Middle frontal gyrus (tissue), 1 donor: ENCODE results near the gene LSM7.

Experiments used
- DNase-seq: peaks from one replicate; pipeline ENCODE4 v3.0.0-alpha.2; 2015; ENCODE audit warnings: low spot score; ENCODE audit errors: extremely low spot score

LSM7 gene

DNA sequence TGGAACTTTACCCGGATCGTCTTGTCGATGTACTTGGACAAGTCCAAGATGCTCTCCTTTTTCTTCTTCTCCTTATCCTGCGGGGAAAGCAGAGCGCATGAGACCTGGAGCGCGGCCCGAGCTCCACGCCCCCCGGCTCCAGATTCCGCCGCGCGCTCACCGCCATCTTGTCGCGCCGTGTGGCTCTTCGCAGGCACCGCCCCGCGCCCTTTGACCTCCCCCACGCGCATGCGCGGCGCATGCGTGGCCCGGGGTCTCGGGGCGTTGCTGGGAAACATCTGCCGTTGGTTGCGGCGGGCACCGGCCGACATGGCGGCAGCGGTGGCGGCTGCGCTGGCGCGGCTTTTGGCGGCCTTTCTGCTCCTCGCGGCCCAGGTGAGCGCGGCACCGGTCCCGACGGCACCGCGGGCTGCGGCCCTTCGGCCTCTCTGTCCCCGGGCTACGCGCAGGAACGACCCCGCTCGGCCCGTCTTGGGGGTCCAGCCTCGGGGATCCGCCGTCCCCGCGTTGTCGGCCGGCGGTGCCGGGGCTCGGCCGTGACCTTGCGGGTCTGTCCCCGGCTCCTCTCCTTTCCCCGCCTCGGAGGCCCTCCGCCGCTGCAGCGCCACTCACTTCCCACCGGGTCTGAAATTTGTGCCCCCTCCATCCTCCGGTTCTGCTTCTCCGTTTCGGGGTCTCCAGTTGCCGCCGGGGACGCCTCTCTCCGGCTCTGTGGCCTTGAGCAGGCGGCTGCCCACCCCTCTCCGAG, at the start of gene LSM7, which contains the start of gene SPPL2B:
LSM7 (minus strand) TSS at position 186 of the 748 bp plus-strand sequence; CDS start at position 166, 20 bp downstream.
SPPL2B (plus strand) TSS at position 284 of the 748 bp plus-strand sequence; CDS start at position 310, 26 bp downstream.
- DNase-seq: peak; percentile 91

DNA sequence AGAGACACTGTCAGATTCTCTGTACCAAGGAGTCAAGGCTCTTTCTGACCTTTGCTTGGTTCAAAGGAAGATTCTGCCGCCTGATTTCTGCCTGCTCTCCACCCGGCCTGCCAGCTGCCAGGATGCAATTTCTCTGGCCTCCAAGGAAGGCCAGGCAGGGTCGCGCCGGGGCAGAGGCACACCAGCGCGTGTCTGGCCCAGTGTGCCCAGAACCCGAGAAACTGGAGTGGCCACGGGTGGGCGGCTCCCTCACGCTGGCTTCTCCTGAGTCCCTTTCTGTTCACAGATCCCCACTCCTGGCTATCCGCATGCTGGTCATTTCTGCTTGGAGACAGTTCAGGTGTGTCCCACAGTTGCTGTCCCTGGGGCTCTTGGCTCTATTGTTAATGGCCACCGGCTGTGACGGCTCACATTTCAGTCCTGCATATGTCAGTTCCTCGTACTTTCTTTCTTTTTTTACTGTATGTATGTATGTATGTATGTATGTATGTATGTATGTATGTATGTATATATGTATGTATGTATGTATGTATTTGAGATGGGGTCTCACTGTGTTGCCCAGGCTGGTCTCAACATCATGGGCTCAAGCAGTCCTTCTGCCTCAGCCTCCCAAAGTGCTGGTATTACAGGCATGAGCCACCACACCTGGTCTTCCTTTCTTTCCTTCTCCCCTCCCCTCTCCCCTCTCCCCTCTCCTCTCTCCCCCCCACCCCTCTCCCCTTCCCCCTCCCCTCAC, 48.6 kb upstream of the LSM7 start:
- DNase-seq: no peak

GRCh38 chr19:2375353-2376121, 47.2 kb upstream of the LSM7 start:
- no peak for DNase-seq

GRCh38 chr19:2374808-2375207, 46.4 kb upstream of the LSM7 start:
- DNase-seq: no peak

DNA sequence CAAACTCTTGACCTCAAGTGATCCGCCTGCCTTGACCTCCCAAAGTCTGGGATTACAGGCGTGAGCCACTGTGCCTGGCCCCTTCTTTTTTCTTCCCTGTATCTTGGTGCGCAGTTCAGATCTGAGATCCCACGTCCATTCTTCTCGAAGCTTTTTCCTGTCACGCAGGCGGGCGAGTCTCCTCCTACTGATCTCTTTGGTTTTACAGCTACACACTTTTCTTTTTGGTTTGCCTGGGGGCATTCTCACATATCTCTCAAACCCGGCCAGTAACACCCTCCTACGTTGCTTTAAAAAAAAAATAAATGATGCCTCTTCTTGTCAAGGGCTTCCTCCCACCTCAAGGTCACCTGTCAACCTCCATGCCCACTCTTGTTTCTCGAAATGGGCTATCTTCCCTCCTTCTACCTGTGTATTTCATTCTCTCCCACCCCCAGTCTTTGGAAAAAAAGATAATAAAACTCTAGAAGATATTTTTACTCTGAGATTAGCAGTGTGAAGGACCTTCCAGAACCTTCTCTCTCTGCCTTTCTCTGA, 43.8 kb upstream of the LSM7 start:
- DNase-seq: no peak

GRCh38 chr19:2371656-2372055, 43.3 kb upstream of the LSM7 start:
- no peak for DNase-seq

- no peak for DNase-seq
Measured at GRCh38 chr19:2365201-2365970, 37.0 kb upstream of the LSM7 start.

- no peak for DNase-seq
Measured at GRCh38 chr19:2363419-2363818, 35.0 kb upstream of the LSM7 start.

- DNase-seq: no peak
Measured at GRCh38 chr19:2362970-2363300, 34.5 kb upstream of the LSM7 start.

GRCh38 chr19:2362046-2362969, 33.9 kb upstream of the LSM7 start:
- DNase-seq: no peak

DNA sequence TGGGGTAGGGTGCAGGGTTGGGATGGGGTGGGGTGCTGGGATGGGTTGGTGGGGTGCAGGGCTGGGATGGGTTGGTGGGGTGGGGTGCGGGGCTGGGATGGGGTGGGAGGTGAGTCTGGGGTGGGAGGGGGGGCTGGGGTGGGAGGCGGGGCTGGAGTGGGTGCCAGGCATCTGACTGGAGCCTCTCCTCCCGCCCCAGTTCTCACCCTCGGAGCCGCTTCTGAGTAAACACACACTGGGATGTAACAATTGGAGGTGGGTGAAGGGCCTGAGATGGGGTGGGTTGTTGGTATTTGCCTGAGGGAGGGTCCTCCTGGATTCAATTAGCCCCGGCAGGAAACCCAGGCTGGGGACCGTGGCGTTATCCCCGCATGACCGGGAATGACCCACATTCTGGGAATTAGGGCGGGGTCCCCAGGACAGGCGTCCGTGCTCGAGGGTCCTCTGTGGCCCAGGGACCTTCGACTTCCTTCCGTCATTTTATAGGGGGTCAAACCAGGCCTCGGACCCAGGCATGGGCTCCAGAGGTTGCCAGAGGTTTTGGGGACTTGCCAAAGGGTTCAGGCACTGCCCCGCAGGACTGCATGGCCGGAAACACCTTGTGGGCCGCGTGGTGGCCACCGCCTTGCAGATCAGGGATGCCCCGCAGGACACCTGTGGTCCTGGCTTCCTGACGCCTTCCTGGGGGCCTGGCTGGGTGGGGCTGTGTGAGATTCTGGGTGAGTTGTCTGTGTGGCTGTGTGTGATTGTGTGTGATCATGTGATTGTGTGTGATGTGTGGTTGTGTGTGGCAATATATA, 33.1 kb upstream of the LSM7 start:
- DNase-seq: no peak

DNA sequence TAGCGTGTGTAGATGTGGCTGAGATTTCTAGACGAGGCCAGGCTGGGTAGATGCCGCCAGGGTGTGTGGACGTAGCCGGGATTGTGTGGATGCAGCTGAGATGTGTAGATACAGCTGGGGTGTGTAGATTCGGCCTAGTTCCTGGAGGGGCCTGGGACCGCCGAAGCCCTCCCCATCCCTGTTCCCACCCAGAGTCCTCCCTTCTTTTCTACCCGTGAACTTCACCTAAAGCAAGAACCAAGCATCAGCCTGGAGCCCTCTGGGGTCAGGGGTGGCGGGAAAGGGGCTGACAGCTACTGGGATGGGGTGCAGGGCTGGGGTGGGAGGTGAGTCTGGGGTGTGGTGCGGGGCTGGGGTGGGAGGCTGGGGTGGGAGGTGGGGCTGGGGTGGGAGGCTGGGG, 32.4 kb upstream of the LSM7 start:
- no peak for DNase-seq

GRCh38 chr19:2359992-2360685, 31.8 kb upstream of the LSM7 start, which contains the start of gene TMPRSS9:
TSS of gene TMPRSS9 (plus strand) at chr19:2360265. CDS start at chr19:2389786, 29,521 bp downstream.
- DNase-seq: no peak

- no peak for DNase-seq
Measured at GRCh38 chr19:2358548-2359173, 30.3 kb upstream of the LSM7 start.

- no peak for DNase-seq
Measured at GRCh38 chr19:2357279-2358206, 29.2 kb upstream of the LSM7 start.

DNA sequence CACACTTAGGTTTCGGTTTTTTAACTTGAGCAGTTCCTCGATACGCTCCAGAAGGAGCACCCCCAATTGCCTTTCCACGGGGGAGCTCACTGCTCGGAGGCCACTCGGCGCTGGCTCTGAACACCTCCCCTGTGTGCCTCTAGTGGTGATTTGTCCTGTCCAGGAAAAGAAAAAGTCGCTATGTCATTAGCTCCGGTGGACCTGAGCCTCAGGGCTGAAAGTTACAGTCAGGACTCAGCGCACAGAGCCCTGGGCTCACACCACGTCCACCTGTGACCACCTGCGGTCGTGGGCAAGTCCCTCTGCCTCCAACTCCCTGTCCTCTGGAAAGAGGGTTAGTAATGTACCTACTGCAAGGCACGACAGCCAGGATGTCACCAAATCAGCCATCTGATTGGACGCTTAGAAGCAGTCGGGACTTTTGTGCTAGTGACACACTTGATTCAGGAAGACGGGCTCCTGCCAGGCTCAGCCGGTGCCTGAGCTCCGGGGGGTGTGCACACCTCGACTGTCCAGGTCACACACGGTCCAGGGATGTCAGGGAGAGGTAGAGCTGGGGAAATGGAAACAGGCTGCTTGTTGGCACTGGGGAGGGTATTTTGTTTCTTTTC, 27.8 kb upstream of the LSM7 start:
- no peak for DNase-seq
